ENCODE data around the gene SLC26A1.

The SLC26A1 gene, protein sequence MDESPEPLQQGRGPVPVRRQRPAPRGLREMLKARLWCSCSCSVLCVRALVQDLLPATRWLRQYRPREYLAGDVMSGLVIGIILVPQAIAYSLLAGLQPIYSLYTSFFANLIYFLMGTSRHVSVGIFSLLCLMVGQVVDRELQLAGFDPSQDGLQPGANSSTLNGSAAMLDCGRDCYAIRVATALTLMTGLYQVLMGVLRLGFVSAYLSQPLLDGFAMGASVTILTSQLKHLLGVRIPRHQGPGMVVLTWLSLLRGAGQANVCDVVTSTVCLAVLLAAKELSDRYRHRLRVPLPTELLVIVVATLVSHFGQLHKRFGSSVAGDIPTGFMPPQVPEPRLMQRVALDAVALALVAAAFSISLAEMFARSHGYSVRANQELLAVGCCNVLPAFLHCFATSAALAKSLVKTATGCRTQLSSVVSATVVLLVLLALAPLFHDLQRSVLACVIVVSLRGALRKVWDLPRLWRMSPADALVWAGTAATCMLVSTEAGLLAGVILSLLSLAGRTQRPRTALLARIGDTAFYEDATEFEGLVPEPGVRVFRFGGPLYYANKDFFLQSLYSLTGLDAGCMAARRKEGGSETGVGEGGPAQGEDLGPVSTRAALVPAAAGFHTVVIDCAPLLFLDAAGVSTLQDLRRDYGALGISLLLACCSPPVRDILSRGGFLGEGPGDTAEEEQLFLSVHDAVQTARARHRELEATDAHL

GRCh38 chr4:993111-994029 lies at the start of gene SLC26A1:
Gene SLC26A1 (minus strand): TSS chr4:993404. CDS start chr4:991703, 1,701 bp downstream.
- Mint-ChIP-seq H3K27me3 (peaks cover 9% of the 10 kb centered on the region), H3K4me3 (no peak within 1 kb of the TSS), H3K36me3 (ENCODE audit: low read depth) (no peaks in the 10 kb centered on the region), H3K27ac (no peak within 1 kb of the TSS), H3K9me3 (no peaks in the 10 kb centered on the region), H3K4me1 (peaks cover under 1% of the 10 kb centered on the region)
- no peak for ATAC-seq
- no peak for DNase-seq

DNA sequence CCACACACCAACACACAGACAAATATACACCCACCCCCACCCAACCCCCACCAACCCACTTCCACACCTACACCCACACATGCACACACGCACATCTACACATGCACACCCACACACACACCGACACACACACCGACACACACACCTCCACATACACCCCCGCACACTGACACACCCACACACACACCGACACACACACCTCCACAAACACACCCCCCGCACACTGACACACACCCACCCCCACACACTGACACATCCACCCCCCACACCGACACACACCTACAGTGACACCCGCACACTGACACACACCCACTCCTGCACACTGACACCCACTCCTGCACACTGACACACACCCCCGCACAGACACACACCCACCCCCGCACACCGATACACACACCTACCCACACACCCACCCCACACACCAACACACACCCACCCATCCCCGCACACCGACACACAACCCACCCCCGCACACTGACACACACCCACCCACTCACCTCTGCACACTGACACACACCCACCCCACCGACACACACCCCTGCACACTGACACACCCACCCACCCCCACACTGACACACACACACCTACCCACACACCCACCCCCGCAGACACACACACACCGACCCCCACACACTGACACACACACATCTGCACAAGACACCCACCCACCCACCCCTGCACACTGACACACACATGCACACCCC lies 49.3 kb upstream of the SLC26A1 start:
- Mint-ChIP-seq H3K9me3 (peaks cover 4% of the 10 kb centered on the region), H3K4me3 (no peak overlapping the region), H3K36me3 (ENCODE audit: low read depth) (peaks cover 3% of the 10 kb centered on the region), H3K27me3 (peaks cover 23% of the 10 kb centered on the region), H3K27ac (no peak overlapping the region), H3K4me1 (peaks cover 4% of the 10 kb centered on the region)
- ATAC-seq (no peak), DNase-seq (no peak)

DNA sequence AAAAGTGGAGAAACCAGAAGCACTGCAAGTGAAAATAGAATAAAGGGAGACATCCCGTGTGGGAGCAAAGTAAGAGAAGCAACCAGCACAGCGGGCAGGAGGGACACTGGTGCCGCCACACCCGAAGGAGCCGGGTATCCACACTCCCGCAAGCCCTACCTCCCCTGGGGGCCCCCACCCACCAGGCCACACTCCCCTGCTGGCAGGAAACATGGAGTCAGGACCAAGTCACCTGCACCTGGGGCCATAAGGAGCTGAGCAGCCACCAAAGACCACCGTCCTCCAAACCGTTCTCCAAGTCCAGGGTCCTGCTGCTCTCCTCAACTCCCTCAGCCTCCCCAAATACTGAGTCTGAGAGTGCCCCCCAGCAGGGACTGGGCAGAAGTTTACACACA lies 48.7 kb upstream of the SLC26A1 start:
- Mint-ChIP-seq H3K4me3 (no peak overlapping the region), H3K27me3 (peaks cover 19% of the 10 kb centered on the region), H3K36me3 (ENCODE audit: low read depth) (peaks cover 3% of the 10 kb centered on the region), H3K27ac (no peak overlapping the region), H3K4me1 (peaks cover 4% of the 10 kb centered on the region), H3K9me3 (peaks cover 4% of the 10 kb centered on the region)
- DNase-seq (no peak), ATAC-seq (no peak)

DNA sequence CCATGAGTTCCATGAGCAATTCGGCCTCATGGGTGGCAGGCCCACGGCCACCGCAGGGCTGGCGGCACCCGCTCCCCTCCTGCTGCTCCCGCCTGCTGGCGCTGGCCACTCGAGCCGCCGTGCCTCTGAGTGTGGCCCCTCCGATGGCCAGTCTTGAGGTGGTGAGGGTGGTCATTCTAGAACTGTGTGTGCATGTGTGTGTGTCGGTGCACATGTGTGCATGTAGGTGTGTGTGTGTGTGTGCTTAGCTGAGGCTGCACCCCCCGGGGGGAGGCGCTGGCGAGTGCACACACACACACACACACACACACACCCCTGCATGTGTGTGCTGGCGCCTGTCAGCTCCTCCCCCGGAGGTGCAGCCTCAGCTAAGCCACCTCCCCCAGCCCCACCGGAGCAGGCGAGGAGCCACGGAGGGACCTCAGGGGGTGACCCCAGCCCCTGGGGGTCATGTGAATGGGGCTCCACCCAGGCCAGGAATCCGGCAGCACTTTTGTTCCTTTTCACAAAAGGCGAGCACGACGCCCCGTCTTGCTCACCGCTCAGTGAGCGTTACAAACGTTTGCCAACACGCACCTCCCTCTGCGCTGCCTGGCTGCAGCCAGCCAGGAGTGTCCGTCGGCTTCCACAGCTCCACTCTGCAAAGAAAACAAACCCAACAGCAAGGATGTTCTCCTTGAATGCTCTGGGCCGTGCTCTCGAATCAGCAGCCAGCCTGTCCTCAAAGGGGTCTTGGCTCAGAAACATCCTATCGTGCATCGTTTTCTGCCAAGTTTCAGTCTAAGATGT lies 48.1 kb upstream of the SLC26A1 start:
- DNase-seq (no peak), ATAC-seq (no peak)
- Mint-ChIP-seq H3K9me3 (peaks cover 4% of the 10 kb centered on the region), H3K4me1 (peaks cover 2% of the 10 kb centered on the region), H3K27me3 (peaks cover 17% of the 10 kb centered on the region), H3K27ac (no peak overlapping the region), H3K36me3 (ENCODE audit: low read depth) (no peaks in the 10 kb centered on the region), H3K4me3 (no peak overlapping the region)

DNA sequence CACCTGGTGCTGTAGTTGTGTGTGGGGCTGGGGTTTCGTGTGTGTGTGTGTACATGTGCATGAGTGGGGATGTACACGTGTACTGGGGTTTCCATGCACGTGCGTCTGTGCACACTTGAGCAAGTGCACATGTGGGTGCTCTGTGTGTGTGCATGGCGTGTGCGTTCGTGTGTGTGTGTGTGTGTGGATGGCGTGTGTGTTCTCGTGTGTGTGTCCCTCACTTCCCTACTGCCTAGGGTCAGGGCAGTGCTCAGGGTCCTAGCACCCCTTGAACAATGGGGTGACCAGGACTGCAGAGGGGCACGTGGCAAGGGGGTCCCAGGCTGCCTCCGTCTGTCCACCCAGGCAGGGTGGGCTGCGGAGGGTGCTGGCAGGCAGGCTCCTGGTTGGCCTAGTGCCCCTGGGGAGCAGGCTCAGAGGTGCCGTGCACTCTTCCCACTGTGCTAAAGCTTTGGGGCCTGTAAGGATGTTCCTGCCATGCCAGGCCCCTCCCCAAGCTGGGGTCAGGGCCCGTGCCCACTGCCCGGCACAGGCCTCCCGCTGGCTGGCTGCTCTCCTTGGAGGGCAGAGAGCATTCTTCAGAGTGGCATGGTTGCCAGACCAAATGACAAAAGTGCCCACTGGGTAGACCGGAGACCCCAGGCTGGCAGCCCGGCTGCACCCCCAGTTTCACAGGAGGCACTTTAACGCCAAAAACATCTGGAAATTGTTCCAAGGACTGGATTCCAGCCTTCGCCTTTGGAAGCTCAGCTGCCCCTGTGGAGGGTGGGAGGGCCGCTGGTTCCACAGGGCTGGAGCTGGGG lies 47.3 kb upstream of the SLC26A1 start:
- H3K36me3 Mint-ChIP-seq (ENCODE audit: low read depth): no peaks in the 10 kb centered on the region
- peaks cover 2% of the 10 kb centered on the region for H3K4me1 Mint-ChIP-seq
- peaks cover 4% of the 10 kb centered on the region for H3K9me3 Mint-ChIP-seq
- no peak overlapping the region for H3K27ac Mint-ChIP-seq
- DNase-seq (no peak), ATAC-seq (no peak)
- H3K4me3 Mint-ChIP-seq: no peak overlapping the region
- peaks cover 16% of the 10 kb centered on the region for H3K27me3 Mint-ChIP-seq

GRCh38 chr4:1039493-1040343 lies 46.5 kb upstream of the SLC26A1 start:
- Mint-ChIP-seq H3K4me3 (no peak overlapping the region), H3K27me3 (peaks cover 8% of the 10 kb centered on the region), H3K9me3 (peaks cover 4% of the 10 kb centered on the region), H3K36me3 (ENCODE audit: low read depth) (no peaks in the 10 kb centered on the region), H3K27ac (no peak overlapping the region), H3K4me1 (peaks cover 2% of the 10 kb centered on the region)
- no peak for ATAC-seq
- DNase-seq: no peak

DNA sequence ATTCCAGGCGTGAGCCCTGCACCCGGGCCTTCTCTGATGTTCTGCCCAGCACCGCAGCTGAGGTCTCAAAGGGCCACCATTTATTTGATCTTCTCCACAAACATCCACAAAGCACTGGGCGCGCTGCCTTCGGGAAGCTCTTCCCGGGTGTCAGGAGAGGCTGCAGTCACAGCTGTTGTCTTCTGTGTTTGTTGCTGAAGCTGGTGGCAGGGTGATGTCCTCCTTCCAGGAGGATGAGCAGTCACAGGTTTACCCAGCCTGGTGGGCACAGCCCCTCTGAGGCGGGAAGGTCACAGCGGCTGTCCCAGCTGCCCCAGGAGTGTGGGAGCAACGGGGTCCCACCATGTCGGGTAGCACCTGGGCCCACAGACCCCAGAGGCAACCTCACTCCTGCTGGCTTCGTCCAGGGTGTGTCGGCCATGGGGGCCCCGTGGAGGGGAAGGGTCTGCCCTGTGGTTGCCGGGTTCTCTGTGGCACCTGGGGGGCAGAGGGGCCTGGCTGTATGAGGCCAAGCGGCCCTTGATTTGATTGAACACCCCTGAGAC lies 45.8 kb upstream of the SLC26A1 start:
- DNase-seq: no peak
- no peaks in the 10 kb centered on the region for H3K36me3 Mint-ChIP-seq (ENCODE audit: low read depth)

DNA sequence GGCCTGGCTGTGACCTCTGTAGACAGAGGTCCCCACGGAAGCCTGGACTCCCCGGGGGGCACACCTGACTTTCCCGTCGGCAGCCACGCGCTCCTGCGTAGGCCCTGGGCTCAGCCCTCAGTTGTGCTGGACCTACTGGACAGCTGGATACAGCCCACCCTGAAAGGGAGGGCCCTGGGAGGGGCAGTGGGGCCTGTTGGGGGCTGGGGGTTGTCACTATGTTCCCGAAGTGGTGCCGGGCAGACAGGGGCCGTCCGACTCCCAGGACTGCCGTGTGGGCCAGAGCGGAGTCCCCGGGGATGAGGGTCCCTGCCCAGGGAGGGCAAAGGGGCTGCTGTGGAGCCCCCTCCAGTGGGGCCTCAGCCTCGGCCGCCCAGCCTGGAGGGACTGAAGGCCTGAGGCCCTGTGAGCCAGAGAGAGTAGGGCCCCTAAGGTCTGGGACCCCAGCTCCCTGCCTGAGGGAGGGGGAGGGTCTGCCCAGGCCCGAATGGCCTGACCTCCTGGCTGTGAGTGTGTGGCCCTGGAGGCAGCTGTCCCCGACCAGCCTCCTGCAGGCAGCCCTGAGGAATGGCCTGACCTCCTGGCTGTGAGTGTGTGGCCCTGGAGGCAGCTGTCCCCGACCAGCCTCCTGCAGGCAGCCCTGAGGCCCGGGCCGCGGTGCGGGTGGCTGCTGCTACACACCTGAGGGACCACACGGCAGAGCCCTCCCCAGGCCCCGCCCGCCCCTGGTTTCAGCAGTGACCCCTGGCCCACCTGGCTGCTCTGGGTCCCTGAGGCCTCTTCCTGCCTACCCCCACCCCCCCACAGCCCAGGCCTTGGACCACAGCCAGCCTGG lies 44.0 kb upstream of the SLC26A1 start:
- Mint-ChIP-seq H3K4me3 (no peak overlapping the region), H3K4me1 (no peaks in the 10 kb centered on the region), H3K36me3 (ENCODE audit: low read depth) (no peaks in the 10 kb centered on the region), H3K9me3 (no peaks in the 10 kb centered on the region), H3K27me3 (peaks cover 4% of the 10 kb centered on the region), H3K27ac (no peak overlapping the region)
- ATAC-seq: no peak
- DNase-seq: no peak

More for the DNA sequence above, 45.8 kb upstream of the SLC26A1 start:
- no peak overlapping the region for H3K4me3 Mint-ChIP-seq
- peaks cover 2% of the 10 kb centered on the region for H3K4me1 Mint-ChIP-seq
- peaks cover 6% of the 10 kb centered on the region for H3K27me3 Mint-ChIP-seq
- H3K27ac Mint-ChIP-seq: no peak overlapping the region
- no peak for ATAC-seq
- H3K9me3 Mint-ChIP-seq: peaks cover 4% of the 10 kb centered on the region

DNA sequence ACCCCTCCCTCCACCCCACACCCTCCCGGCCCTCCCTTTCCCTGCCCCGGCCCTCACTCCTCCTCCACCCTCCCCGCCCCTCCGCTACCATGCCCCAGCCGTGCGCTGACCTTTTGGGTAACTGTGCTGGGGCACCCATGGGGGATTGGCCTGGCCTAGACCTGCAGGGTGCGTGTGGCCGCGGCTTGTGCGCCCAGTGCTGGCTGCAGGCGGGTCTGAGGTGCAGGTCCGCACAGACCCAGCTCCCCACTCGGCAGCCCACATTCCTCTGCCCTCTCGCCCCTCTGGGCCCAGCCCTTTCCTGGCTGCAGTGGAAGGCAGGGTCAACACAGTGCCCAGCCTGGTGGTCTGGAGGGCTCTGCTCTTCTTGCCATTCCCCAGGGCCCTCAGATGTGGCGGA lies 42.9 kb upstream of the SLC26A1 start:
- Mint-ChIP-seq H3K27ac (no peak overlapping the region), H3K4me1 (no peaks in the 10 kb centered on the region), H3K36me3 (ENCODE audit: low read depth) (no peaks in the 10 kb centered on the region), H3K4me3 (no peak overlapping the region), H3K9me3 (no peaks in the 10 kb centered on the region), H3K27me3 (peaks cover 2% of the 10 kb centered on the region)
- no peak for DNase-seq
- no peak for ATAC-seq

DNA sequence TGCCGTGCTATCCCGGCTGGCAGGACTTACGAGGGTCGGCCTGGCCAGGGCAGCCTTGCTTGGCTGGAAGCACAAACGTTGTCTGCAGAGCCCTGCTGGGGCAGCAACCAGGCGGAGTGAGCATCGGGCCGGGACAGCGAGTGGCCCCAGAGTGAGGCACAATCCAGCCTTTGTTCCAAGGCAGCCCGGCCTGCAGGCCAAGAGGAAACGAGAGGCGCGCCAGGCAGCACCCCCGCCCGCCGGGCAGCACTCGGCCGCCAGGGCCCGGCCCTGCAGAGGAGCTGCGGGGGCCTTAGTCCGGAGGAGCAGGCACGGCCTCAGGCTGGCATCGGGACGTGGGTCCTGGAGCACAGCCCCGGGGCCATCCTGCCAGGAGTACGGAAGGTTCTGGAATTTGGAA lies 42.3 kb upstream of the SLC26A1 start:
- Mint-ChIP-seq H3K9me3 (no peaks in the 10 kb centered on the region), H3K4me3 (no peak overlapping the region), H3K36me3 (ENCODE audit: low read depth) (no peaks in the 10 kb centered on the region), H3K4me1 (no peaks in the 10 kb centered on the region), H3K27me3 (peaks cover 2% of the 10 kb centered on the region), H3K27ac (no peak overlapping the region)
- DNase-seq: no peak
- ATAC-seq: no peak

- Mint-ChIP-seq H3K4me1 (no peaks in the 10 kb centered on the region), H3K27me3 (peaks cover 2% of the 10 kb centered on the region), H3K4me3 (no peak overlapping the region), H3K9me3 (no peaks in the 10 kb centered on the region), H3K36me3 (ENCODE audit: low read depth) (no peaks in the 10 kb centered on the region), H3K27ac (no peak overlapping the region)
- no peak for DNase-seq
- no peak for ATAC-seq
These were observed 40.8 kb upstream of the SLC26A1 start for GRCh38 chr4:1033840-1034551.

All from activated naive CD8-positive, alpha-beta T cell treated with anti-CD3 and anti-CD28 coated beads, Interleukin-2, amount 50 U/mL, for 24 hours (primary cell).